HTR-8/SVneo (cell line): ENCODE data around the gene ZFAND3.
A peak's percentile ranks its signal among the peaks of the same experiment; 100 is the strongest.

Experiments
- DNase-seq: peaks from one replicate; pipeline ENCODE4 v3.0.0; 2011; ENCODE audit warnings: low spot score, mixed read lengths; ENCODE audit not compliant: insufficient read length
- FAIRE-seq: peaks from 2 replicates; lab custom pipeline; 2011; peaks lifted over from hg19 to GRCh38; lab: Jason Lieb, UNC

ZFAND3 gene, protein sequence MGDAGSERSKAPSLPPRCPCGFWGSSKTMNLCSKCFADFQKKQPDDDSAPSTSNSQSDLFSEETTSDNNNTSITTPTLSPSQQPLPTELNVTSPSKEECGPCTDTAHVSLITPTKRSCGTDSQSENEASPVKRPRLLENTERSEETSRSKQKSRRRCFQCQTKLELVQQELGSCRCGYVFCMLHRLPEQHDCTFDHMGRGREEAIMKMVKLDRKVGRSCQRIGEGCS

GRCh38 chr6:37819177-37819801 is at the start of gene ZFAND3:
Gene ZFAND3, plus strand, starts transcription at chr6:37819727. Its CDS starts 219 bp downstream, at chr6:37819946.
- FAIRE-seq: peak; percentile 49
- peak; percentile 94 for DNase-seq

DNA sequence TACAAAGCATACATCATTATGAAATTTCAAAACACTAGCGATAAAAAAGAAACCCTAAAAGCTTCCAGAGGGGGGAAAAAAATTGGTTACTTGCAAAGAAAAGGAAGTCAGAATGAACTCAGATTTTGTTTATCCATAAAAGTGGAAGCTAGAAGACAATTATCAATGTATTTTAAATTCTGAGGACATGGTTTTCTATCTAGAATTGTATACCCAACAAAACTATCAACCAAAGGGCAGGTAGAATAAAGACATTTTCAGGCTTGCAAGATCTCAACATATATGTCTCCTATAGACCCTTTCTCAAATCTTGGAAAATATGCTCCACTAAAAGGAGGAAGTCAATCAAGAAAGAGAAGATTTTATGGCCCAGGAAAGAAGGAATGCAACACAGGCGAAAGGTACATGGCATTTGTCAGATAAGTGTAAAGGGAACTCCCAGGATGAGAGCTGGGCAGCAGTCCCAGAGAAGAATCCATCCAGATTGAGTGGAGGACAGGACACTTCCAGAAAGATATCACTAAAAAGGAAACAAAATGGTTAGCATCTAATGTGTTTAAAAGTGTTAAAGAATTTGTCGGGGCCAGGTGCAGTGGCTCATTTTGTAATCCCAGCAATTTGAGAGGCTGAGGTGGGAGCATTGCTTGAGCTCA is 45.4 kb upstream of the ZFAND3 start:
- FAIRE-seq: no peak
- DNase-seq: no peak

DNA sequence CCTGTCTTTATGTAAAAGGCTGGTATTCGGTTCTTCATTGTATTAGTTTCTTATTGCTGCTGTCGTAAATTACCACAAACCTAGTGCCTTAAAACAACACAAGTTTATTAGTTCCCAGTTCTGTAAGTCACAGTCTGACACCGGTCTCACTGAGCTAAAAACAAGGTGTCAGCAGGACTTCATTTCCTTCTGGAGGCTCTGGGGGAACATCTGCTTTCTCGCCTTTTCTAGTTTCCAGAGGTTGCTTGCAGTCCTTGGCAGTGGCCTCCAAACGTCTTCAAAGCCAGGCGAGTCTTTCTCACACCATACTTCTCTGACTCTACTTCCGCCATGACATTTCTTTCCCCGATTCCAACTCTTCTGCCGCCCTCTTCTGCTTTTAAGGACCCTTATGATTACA is 43.0 kb upstream of the ZFAND3 start:
- no peak for DNase-seq
- FAIRE-seq: no peak

DNA sequence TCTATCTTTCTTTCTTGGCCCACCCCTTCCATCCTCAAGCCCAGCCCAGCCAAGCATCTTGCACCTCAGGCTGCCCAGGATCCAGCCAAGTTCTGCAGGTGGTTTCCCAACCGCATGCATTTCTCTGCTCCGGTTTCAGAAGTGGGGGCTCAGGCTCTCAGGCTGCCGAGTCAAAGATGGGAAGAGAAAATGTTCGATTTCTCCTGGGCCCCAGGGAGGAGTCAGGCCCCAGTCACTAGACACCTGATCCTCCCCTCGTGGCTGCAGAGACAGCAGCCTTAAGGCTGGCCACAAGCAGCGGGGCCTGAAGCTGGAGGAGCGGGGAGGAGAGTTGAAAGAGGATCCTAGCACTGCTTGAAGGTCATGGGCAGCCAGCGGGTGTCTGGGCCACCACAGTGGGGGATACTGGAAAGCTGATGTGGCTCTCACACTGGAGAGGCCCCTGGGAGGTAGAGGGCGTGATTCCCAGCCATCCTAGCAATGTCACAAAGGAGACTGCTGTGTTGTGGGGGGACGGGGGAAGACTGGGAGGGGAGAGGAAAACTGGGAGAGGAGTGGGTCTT is 42.2 kb upstream of the ZFAND3 start:
- DNase-seq (no peak), FAIRE-seq (no peak)

- no peak for DNase-seq
Measured at GRCh38 chr6:37779111-37779800, 40.3 kb upstream of the ZFAND3 start.

GRCh38 chr6:37779902-37780628 is 39.5 kb upstream of the ZFAND3 start:
- DNase-seq (no peak), FAIRE-seq (no peak)

More at GRCh38 chr6:37779111-37779800, 40.3 kb upstream of the ZFAND3 start:
- no peak for FAIRE-seq

- FAIRE-seq (no peak), DNase-seq (no peak)
Measured at GRCh38 chr6:37781788-37782187, 37.7 kb upstream of the ZFAND3 start.

- FAIRE-seq: no peak
- DNase-seq: no peak
Measured at GRCh38 chr6:37783025-37783855, 36.3 kb upstream of the ZFAND3 start.

GRCh38 chr6:37783856-37784584 is 35.5 kb upstream of the ZFAND3 start:
- FAIRE-seq: no peak

DNA sequence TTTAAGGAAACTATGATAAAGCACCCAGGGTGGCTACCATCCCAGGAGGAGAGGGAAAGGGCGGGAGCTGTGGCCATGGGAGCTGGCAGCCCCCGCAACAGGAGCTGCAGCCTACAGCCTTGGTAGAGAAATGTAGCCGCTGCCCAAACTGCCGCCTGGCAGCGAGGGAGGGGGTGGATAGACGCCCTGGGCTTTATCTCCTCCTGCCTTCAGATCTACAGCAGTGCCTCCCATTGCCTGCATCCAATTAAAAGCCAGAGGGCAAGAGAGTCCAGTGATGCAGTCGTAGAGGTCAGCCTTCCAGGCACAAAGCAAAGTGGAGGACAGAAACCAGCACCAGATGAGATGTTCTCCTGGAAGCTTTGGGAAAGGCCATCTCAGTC is 35.0 kb upstream of the ZFAND3 start:
- DNase-seq: no peak
- FAIRE-seq: no peak

More at GRCh38 chr6:37783856-37784584, 35.5 kb upstream of the ZFAND3 start:
- no peak for DNase-seq

DNA sequence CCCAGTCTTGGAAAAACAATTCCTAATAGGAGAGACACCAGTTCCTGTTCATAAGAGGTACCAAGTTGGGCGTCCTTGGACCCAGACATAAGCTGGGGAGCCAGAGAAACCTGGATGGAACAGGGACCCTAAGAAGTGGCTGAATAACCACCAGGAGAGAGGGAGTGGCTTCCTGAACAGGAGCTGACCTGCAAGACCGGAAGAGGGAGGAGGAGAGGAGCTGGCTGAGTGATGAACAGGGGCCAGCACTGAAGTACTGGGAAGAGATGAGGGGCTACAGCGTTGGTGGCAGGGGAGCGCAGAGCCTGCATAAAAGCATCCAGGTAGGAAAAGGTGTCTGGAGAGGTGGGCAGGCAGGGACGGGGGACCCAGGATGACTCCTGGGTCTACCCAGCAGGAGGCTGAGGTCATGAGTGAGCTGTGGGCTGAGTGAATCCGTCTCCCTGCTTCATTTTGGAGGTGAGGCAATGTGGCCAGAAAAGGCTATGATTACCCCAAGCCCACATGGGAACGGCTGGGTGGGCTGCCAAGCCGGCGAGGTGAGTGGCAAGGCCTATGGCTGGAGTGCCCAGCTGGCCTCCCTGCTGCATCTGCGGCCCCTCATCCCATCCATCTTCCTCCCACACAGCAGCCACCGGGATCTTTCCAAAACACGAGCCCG is 34.4 kb upstream of the ZFAND3 start:
- DNase-seq (no peak), FAIRE-seq (no peak)

DNA sequence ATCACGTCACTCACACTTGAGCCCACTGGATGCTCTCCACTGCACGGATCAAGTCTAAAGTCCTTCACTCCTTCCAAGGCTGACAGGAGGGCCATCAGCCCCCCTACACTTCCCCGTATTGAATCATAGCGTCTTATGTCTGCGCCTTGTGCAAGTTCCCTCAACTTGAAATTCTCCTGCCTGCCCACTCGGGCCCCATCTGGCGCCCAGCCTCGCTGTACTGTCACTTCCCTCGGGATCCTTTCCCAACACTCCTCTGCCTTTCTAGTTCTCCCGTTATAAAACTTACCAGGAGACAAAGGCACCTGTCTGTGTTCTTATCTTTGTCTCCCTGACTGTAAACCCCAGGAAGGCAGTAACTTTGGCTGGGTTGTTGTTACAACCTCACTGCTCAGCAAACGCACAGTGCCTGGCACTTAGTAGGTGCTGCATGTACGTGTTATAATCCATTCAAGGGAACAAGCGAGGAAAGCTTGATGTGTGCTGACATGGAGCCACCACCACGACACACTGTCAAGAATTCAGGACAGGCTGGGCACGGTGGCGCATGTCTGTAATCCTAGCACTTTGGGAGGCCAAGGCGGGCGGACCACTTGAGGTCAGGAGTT is 33.8 kb upstream of the ZFAND3 start:
- no peak for DNase-seq
- FAIRE-seq: no peak

DNA sequence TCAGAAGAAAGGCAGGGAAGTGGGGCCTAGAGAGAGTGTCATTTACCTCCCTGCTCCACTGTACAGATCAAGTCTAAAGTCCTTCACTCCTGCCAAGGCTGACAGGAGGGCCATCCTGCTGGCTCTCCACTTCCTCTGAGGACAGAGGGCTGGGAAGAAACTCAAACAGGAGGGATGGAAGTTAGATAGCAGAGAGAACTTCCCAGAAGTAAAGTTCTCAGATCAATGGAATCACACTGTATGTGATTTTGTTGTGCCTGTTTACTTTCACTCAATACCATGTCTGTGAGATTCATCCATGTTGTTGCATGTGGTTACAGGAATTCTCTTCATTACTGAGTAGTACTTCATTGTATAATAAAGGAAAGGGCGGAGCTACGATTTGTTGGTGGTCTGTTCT is 32.3 kb upstream of the ZFAND3 start:
- peak; percentile 33 for FAIRE-seq
- no peak for DNase-seq

DNA sequence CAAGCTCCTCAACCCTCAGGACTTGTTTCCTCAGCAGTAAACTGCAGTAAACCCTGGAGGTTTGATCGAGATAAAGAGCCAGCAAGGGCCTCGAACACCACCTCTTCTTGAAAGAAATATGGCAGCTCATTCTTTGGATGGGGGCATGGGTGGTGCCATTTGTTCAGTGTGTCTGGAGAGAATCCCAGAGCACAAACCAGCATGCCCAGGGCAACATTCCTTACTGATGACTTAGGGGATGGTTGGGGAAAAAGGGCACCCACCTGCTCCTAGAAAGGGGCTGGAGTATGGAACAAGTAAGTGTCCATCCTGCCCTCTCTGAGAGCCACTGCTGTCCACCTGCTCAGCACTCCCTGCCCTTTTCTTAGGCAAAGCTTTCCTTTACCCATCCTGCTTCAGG is 31.3 kb upstream of the ZFAND3 start:
- peak; percentile 40 for DNase-seq
- no peak for FAIRE-seq

DNA sequence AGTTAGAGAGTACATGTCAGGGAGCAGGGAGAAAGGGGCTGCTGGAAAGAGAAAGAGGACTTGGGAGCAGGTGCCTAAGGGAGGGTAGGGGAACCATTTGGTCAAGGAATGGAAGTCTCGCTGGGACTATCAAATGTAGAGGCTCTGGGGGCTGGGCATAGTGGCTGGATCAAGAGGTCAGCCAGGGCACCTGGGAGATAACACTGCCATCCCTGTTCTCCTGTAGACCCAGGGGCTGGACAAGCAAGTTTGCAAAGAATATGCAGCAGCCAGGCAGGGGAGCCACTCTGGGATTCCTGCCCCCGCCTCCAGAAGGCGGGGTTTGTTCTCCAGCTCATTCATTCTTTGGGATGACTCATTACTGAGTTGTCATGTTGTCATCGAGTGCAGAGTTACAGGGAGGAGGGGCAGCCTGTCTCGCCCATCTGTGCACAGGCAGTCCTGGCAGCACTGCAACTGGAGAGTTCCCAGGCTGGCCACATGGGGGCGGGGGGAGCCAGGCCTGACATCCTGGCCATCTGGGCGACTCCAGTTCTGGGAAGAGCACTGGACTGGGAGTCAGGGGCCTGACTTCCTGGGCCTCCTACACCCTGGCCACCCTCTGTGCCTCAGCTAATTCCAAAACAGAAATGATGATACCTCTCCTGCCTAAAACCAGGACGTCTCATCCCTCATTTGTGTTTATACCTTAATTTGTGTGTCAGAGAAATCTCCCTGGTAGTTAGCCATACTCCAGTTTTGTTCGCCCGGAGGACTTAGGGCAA is 28.2 kb upstream of the ZFAND3 start:
- DNase-seq (peak; percentile 98), FAIRE-seq (peak; percentile 94)

- FAIRE-seq: no peak
- DNase-seq: no peak
Measured at GRCh38 chr6:37792457-37793033, 27.0 kb upstream of the ZFAND3 start.
